Measurements from ENCODE around the gene GLIS1.
A peak's percentile ranks its signal among the peaks of the same experiment; 100 is the strongest.
"Not testable (repeated sequence)": the region's sequence is repeated elsewhere in the genome, so short reads cannot be mapped to it uniquely, and the experiment has no call there.

The GLIS1 gene

GRCh38 chr1:53739109-53739681 is at the start of gene GLIS1:
Gene GLIS1, minus strand, starts transcription at chr1:53739164. Its CDS starts 1,100 bp downstream, at chr1:53738064.
- peak in 1 of 3 donors; percentile 18 for DNase-seq (ENCODE audit: low read depth in 3 of 3, low spot score in 1 of 3)

DNA sequence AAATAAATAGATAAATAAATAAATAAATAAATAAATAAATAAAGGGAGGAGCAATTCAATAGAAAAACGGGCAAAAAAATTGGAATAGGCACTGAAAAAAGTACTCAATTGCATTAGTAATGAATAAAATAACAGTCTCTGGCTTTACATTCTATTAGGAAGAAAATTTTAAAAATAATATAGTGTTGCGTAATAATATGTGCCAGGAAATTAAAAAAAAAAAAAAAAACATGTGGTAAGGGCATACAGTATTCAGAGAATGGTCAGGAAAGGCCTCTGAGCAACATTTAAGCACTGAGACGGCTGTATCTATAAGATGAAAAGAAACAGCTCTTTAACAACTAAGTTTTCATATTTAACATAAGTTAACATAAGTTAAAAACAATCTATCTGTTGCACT is 48.7 kb upstream of the GLIS1 start:
- DNase-seq (ENCODE audit: low read depth in 3 of 3, low spot score in 1 of 3) = no peak

- no peak for DNase-seq (ENCODE audit: low read depth in 3 of 3, low spot score in 1 of 3)
These were observed 44.1 kb upstream of the GLIS1 start for GRCh38 chr1:53783056-53783455.

DNA sequence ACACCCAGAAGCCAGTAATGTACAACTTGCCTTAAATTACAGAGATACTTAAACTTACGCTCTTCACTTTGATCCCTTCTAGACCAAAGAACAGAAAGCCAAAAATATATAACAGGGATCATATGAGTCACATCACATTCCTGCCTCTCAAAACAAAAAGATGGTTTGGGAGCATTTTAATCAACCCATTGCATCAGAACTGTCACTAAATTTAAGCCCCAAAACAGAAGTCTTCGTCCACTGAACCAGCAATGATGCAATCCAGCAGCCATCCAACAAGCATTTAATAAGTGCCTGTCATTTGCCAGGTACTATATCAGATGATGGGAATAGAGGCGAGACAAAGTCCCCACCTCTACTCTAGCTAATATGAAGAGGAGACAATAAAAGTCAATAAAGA is 42.7 kb upstream of the GLIS1 start:
- DNase-seq (ENCODE audit: low read depth in 3 of 3, low spot score in 1 of 3) = no peak

- no peak for DNase-seq (ENCODE audit: low read depth in 3 of 3, low spot score in 1 of 3)
These were observed 38.3 kb upstream of the GLIS1 start for GRCh38 chr1:53777272-53777671.

- DNase-seq (ENCODE audit: low read depth in 3 of 3, low spot score in 1 of 3) = no peak
These were observed 32.7 kb upstream of the GLIS1 start for GRCh38 chr1:53771648-53772047.

- no peak for DNase-seq (ENCODE audit: low read depth in 3 of 3, low spot score in 1 of 3)
These were observed 30.8 kb upstream of the GLIS1 start for GRCh38 chr1:53769780-53770179.

- DNase-seq (ENCODE audit: low read depth in 3 of 3, low spot score in 1 of 3) = no peak
These were observed 30.2 kb upstream of the GLIS1 start for GRCh38 chr1:53769184-53769583.

GRCh38 chr1:53766831-53767405 is 28.0 kb upstream of the GLIS1 start:
- no peak for DNase-seq (ENCODE audit: low read depth in 3 of 3, low spot score in 1 of 3)

- DNase-seq (ENCODE audit: low read depth in 3 of 3, low spot score in 1 of 3) = no peak
These were observed 27.3 kb upstream of the GLIS1 start for GRCh38 chr1:53766194-53766742.

- no peak for DNase-seq (ENCODE audit: low read depth in 3 of 3, low spot score in 1 of 3)
These were observed 26.7 kb upstream of the GLIS1 start for GRCh38 chr1:53765657-53766056.

DNA sequence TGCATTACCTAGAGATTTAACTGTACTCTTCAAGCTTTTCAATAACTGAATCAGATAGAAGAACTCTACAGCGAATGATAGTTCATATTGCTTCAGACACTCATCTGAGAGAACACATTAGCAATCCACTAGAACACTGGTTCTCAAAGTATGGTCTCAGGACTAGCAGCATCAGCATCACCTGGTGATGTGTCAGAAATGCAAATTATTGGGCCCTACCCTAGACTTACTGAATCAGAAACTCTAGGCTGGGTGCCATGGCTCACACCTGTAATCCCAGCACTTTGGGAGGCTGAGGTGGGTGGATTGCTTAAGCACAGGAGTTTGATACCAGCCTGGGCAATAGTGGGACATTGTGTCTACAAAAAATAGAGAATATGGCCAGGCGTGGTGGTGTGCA is 24.9 kb upstream of the GLIS1 start:
- no peak for DNase-seq (ENCODE audit: low read depth in 3 of 3, low spot score in 1 of 3)

GRCh38 chr1:53763461-53763860 is 24.5 kb upstream of the GLIS1 start:
- DNase-seq (ENCODE audit: low read depth in 3 of 3, low spot score in 1 of 3) = no peak

DNA sequence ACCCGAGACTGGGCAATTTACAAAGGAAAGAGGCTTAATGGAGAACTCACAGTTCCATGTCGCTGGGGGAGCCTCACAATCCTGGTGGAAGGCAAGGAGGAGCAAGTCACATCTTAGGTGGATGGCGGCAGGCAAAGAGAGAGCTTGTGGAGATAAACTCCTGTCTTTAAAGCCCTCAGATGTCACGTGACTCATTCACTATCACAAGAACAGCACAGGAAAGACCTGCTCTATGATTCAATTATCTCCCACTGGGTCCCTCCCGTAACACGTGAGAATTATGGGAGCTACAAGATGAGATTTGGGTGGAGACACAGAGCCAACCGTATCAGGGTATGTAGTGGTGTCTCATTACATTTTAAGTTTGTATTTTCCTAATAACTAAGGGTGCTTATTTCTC is 21.5 kb upstream of the GLIS1 start:
- not testable (repeated sequence) for DNase-seq (ENCODE audit: low read depth in 3 of 3, low spot score in 1 of 3)

DNA sequence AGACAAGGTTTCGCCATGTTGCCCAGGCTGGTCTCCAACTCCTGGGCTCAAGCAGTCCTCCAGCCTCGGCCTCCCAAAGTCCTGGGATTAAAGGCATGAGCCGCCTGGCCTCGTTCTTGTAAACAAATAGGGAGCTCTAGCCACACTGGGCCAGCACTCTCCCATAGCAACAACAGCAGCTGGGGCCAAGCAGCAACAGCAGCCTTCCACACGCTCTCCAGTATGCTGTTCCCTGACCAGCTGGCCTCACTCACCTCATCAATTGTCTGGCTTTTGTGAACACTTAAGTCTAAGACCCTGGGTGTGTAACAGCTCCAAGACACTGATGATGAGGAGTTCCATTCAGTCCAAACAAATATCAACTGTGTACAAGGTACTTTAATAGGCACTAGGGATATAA is 16.9 kb upstream of the GLIS1 start:
- DNase-seq (ENCODE audit: low read depth in 3 of 3, low spot score in 1 of 3) = no peak

GRCh38 chr1:53754484-53755312 is 15.7 kb upstream of the GLIS1 start:
- DNase-seq (ENCODE audit: low read depth in 3 of 3, low spot score in 1 of 3) = no peak

DNA sequence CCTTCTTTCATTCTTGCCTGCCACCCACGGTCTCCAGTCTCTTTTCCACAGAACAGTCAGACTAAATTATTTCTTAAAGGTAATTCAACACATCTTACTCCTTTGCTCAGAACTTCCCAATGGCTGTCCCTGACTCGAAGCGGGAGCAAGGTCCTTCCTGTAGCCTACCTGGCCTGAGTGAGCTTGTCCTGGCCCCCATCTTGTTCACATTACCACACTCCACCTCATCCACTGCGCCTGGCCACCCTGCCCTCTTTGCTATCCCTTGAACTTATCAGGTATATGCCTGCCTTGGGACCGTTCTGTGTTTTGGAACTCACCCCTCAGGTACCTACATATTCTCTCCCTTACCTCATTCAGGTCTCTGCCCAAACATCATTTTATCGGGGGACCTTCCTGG is 13.3 kb upstream of the GLIS1 start:
- DNase-seq (ENCODE audit: low read depth in 3 of 3, low spot score in 1 of 3) = no peak

- no peak for DNase-seq (ENCODE audit: low read depth in 3 of 3, low spot score in 1 of 3)
These were observed 8.9 kb upstream of the GLIS1 start for GRCh38 chr1:53747841-53748240.

DNA sequence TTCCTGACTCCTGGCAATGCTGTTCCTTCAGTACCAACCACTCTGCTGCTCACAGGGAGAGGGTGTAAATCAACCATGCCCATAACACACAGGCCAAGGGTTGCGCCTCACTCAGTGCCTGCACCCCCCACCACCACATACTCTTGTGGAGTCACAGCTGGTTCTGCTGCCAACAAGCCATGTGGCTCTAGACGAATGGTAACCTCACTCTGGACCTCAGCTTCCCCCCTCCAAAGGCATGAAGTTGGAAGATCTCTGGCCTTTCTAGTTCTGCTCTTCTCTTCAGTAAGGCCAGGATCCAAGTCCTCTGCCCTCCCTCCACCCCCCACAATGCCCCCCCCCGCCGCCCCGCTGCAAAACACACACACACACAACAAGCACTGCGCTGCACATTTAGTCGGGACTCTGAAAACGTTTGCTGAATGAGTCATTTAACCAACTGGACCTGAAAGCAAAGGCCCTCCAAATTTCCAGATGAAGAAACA is 1.7 kb upstream of the GLIS1 start:
- DNase-seq (ENCODE audit: low read depth in 3 of 3, low spot score in 1 of 3) = no peak

- DNase-seq (ENCODE audit: low read depth in 3 of 3, low spot score in 1 of 3) = no peak
These were observed 507 bp downstream of the GLIS1 start for GRCh38 chr1:53738205-53739108.

- no peak for DNase-seq (ENCODE audit: low read depth in 3 of 3, low spot score in 1 of 3)
These were observed 1.2 kb downstream of the GLIS1 start for GRCh38 chr1:53737648-53738204.
